ENCODE results near the gene EFCAB11. TPM values are rescaled to one million over a fixed set of nuclear protein-coding genes. Genes with fewer than 3 reads are reported as not detected.
A peak's percentile ranks its signal among the peaks of the same experiment; 100 is the strongest.

EFCAB11 gene
- total RNA-seq, 3 donors from 2014 or later: 6.0 to 10.2 (median 6.3) TPM

GRCh38 chr14:89753828-89754412 lies 200.6 kb downstream of the EFCAB11 start:
- no peak overlapping the region for H3K4me3 ChIP-seq
- no peaks in the 10 kb centered on the region for H3K36me3 ChIP-seq (ENCODE audit: low read depth)
- TF ChIP-seq CTCF (IDR thresholded peaks at IDR 0.05): no peak
- no peak for ATAC-seq
- intact Hi-C loops (cut with DNase I, micrococcal nuclease): no loop called here
- H3K4me1 ChIP-seq (ENCODE audit: low read depth): no peaks in the 10 kb centered on the region
- DNase-seq: no peak
- no peaks in the 10 kb centered on the region for H3K9me3 ChIP-seq

- no peaks in the 10 kb centered on the region for H3K9me3 ChIP-seq
- no peaks in the 10 kb centered on the region for H3K4me1 ChIP-seq (ENCODE audit: low read depth)
- intact Hi-C loops (cut with DNase I, micrococcal nuclease): no loop called here
- TF ChIP-seq CTCF (IDR thresholded peaks at IDR 0.05): no peak
- no peaks in the 10 kb centered on the region for H3K36me3 ChIP-seq (ENCODE audit: low read depth)
- DNase-seq: no peak
- no peak for ATAC-seq
- H3K4me3 ChIP-seq: no peak overlapping the region
Measured at GRCh38 chr14:89750908-89751392, 203.6 kb downstream of the EFCAB11 start.

- Histone ChIP-seq H3K36me3 (ENCODE audit: low read depth) (no peaks in the 10 kb centered on the region), H3K4me3 (no peak overlapping the region), H3K9me3 (no peaks in the 10 kb centered on the region), H3K4me1 (ENCODE audit: low read depth) (no peaks in the 10 kb centered on the region)
- no peak for DNase-seq
- peak; percentile 53 for ATAC-seq
- intact Hi-C loops (cut with DNase I, micrococcal nuclease): no loop called here
- no peak for TF ChIP-seq CTCF (IDR thresholded peaks at IDR 0.05)
Measured at GRCh38 chr14:89750281-89750755, 204.2 kb downstream of the EFCAB11 start.

- ATAC-seq (no peak), DNase-seq (no peak)
- Histone ChIP-seq H3K36me3 (ENCODE audit: low read depth) (no peaks in the 10 kb centered on the region), H3K9me3 (no peaks in the 10 kb centered on the region), H3K4me3 (no peak overlapping the region), H3K4me1 (ENCODE audit: low read depth) (no peaks in the 10 kb centered on the region)
- TF ChIP-seq CTCF (IDR thresholded peaks at IDR 0.05): no peak
- intact Hi-C loops (cut with DNase I, micrococcal nuclease): no loop called here
Measured at GRCh38 chr14:89748004-89748403, 206.5 kb downstream of the EFCAB11 start.

- DNase-seq: peak in 1 of 3 donors; percentile 20
- Histone ChIP-seq H3K9me3 (peaks cover 2% of the 10 kb centered on the region), H3K4me3 (no peak overlapping the region), H3K4me1 (ENCODE audit: low read depth) (no peaks in the 10 kb centered on the region), H3K36me3 (ENCODE audit: low read depth) (no peaks in the 10 kb centered on the region)
- ATAC-seq: peak; percentile 87
- TF ChIP-seq CTCF (IDR thresholded peaks at IDR 0.05): no peak
- intact Hi-C loops (cut with DNase I, micrococcal nuclease): no loop called here
Measured at GRCh38 chr14:89747126-89747525, 207.4 kb downstream of the EFCAB11 start.
